ENCODE measurements around the gene MRRF.

MRRF gene, protein sequence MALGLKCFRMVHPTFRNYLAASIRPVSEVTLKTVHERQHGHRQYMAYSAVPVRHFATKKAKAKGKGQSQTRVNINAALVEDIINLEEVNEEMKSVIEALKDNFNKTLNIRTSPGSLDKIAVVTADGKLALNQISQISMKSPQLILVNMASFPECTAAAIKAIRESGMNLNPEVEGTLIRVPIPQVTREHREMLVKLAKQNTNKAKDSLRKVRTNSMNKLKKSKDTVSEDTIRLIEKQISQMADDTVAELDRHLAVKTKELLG

DNA sequence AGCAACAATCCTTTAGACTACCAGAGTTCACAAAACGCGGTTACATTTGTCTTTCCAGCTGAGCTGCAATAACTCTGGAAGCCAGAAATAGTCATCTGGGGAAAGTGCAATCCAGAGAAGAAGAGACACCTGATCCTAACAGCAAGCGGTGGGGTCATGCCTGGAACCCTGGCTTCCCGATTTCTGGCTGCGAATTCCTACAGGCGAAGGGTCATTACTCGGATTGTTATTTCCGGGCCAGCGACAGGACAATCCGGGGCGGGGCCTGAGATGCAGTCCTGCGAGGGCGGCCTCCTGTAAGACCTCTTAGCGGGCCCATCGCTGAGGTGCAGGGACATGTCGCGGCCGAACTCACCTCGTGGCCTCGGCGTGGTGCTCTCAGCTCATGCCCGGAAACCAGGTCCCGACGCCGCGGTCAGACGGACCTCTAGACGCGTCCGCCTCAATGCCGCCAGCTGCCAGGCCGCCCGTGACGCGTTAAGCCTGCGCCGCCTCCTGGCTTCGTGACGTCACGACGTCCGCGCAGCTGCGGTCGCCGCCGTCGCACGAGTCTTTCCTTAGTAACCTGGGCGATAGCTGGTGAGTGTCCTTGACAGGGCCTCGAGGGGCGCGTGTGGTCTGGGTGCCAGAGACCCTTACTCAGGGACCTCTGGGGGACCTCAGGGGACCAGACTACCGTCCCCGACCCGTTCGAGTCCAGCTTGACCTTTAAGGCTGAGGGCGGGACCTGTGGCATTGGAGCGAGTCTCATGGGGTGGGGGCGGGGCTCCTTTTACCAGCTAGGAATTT lies at the start of gene MRRF, which contains the start of gene RBM18:
Gene MRRF (plus strand): TSS at position 523 of the 789 bp plus-strand sequence. CDS start 6,010 bp downstream, outside the sequence.
Gene RBM18 (minus strand): TSS at position 481 of the 789 bp plus-strand sequence. CDS start 3,348 bp downstream, outside the sequence.
- peak; percentile 72 for DNase-seq

DNA sequence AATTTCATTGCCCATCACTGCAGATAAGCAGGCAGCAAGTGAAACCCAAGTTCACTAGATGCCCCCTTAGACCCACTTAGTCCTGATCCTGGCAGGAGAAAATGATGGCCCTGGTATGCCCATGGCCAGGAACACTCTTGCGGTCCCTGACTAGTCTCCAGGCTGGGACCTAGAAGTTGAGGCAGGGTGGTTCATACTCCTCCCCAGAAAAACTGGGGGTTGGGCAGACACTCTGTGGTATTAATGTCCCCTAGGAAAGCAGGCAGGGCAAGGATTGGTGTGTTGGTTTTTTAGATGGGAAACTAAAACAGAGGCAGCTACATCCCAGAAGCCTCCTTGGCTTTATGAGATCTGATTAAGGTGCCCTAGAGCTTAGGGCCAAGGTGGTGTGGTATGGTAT lies 49.0 kb upstream of the MRRF start:
- DNase-seq = no peak

- no peak for DNase-seq
Measured at GRCh38 chr9:122216138-122216797, 48.4 kb upstream of the MRRF start.

DNA sequence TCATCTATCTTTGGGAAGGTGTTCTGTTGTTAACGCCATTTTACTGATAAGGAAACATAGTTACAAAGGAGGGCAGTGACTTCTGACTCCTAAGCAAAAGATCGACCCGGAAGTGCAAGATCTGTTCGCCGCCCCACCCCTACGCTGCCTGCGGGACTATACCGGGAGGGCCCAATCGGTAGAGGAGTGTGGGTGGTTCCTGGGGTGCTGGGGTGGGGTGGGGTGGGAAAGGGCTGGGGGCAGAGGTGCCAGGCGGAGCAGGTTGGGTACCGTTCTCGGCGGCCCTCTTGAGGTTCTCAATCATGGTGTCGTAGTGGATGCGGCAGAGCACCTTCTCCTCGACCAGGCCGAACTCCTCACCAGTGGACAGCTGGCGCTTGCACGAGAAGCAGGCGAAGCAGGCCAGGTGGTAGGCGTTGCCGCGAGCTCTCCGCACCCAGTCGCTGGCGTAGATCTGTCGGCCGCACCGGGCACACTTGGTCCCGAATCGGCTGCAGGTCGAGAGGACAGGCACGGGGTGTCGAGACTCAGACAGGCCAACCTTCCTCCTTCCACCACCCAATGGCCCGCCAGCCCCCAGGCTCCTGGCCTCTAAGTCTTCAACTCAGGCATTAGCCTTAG lies 47.8 kb upstream of the MRRF start:
- no peak for DNase-seq

DNA sequence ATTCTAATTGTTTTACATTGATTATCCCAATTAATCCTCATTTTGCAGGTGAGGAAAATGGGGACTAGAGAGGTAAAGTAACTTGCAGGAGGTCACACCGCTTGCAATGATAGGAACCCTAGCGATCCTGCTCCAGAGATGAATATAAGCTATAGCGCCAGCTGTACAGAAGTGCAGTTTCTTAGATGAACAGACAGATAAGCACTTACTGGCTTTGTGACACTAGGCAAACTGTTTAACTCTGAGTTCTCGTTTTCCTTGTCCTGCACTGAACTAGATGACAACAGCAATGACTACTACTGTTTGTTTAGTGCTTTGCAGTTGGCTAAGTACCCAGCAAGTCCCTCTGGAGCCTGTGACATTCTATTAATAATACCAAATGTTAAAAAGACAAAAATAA lies 47.0 kb upstream of the MRRF start:
- DNase-seq = no peak

GRCh38 chr9:122218071-122218934 lies 46.4 kb upstream of the MRRF start:
- no peak for DNase-seq

GRCh38 chr9:122218935-122219855 lies 45.5 kb upstream of the MRRF start:
- DNase-seq = no peak

DNA sequence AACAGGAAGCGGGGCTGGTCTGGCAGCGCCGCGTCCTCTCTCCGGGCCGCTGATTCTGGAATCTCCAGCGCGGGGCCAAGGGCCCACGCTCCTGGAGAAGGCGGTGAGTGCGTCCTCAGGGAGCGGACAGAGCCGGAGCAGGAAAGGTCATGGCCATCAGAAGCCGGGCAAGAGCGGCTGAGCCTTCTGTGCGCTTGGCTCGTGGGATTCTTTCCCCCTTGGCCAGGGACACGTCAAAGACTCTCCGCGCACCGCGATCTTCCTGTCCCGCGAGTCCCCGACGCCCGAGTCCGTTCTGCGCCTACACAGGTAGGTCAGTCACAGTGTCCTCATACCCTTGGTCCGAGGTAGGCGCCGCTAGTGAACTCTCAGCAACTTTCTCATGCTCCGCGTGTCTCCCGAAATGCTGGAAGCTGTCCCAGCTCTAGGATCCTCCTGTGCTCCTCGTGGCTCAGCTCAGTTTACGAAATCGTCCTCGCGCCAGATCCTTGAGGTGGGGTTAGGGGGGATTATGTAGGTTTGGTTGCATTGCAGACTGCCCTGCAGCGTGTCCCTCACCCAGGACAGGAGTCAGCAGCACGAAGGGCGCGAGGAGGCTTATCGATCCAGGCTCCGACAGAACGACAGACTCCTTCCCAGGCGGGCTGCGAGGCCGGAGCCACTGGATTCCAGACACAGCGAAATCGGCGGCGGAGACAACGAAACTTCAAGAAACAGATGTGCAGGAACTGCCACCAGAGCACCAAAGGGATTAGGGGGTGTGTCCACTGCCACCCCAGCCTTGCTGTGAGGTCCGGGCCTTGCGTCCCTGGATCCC lies 44.6 kb upstream of the MRRF start:
- no peak for DNase-seq

GRCh38 chr9:122220673-122221182 lies 44.0 kb upstream of the MRRF start:
- no peak for DNase-seq

- no peak for DNase-seq
Measured at GRCh38 chr9:122221183-122221811, 43.4 kb upstream of the MRRF start.

GRCh38 chr9:122222791-122223190 lies 41.9 kb upstream of the MRRF start:
- DNase-seq = no peak

DNA sequence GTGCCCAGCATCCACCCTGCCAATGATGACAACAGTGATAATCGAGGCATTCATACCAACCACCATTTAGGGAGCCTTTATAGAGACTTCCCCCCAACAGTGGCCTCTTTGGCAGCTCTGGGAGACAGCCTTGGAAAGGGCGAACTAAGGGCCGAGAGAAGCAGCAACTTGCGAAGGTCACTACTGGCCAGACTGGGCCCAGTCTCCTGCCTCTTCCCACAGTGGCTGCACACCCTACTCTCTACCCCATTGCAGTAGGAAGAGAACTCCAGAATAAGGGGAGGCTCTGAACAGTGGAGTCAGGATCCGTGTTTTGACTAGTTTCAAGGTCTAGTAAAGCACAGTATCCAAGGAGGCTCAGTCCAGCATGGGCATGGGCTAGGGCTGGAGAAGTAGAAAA lies 41.2 kb upstream of the MRRF start:
- DNase-seq = no peak

GRCh38 chr9:122225312-122226141 lies 39.2 kb upstream of the MRRF start:
- no peak for DNase-seq

DNA sequence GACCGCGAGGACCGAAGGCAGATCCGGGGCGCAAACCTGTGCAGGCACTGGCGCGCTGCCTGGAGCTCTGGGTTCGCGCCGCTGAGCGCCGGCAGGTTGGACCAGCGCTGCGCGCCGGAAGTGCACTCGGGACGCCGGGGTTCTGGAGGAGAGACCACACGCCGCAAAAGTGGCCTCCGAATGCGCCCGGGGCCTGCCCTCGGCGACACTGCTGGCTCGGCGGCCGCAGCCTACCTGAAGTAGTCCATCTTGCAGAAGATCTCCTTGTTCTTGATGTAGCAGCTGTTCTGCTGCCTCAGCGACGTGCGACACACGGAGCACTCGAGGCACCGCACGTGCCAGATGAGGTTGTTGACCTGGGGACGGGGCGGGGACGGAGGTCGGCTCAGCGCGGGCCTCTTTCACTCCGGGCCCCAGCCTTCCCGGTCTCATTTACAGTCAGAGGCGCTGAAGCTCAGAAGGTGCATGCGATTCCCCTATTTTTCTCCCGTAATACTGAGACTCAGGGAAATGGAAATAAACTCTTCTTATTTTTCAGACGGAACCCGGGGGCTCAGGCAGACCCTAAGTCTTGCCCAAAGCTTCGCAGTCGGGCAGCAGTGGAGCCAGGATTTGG lies 38.4 kb upstream of the MRRF start:
- no peak for DNase-seq

DNA sequence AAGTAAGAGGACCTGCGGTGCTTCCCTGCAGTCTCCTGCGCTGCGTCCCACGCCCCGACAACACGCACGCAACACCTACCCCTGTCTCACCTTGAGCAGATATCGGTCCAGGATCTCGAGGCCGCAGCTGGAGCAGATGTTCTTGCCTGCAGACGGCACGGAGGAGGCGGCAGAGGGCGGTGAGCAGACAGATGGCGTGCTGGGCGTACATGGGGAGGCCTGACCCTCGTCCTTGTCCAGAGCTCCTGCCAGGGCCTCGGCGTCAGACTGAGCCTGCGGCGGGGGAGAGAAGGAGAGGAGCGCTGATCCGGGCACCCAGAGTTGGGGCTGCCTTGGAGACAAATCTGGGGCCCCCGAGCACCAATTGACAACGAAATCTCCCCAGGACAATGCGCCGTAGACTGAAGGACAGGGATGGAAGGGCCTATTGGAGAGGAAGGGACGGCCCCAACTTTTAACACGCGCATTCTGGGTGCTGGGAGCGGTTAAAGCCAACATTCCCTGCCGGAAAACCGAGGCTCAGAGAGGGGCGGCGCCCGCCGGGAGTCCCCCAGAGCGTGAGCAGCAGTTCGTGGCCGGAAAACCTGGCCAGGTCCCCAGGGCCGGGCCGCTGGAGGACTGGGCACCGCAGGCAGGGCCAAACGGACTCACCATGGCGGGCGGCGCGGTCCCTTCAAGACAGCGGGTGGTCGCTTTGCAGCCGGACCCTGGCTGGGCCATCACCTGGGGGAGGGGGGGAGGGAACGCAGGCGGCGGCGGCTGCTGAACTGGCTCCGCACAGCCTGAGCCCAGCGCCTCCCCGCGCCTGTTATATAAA lies 37.7 kb upstream of the MRRF start:
- DNase-seq = no peak

DNA sequence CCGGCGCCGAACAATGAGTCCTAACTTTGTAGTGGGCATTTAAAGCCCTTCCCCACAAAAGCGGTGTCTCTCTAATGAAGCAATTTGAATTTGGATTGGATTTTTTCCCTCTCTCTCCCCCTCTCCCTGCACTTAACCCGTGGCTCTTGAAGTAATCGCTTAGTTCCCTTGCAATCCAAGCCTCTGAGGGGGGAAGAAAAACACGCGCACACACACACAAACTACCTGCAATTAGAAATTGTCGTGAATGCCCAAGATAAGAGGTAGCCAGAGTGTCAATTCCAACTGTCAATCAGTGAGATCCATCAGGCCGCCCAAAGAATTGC lies 37.1 kb upstream of the MRRF start:
- DNase-seq = peak; percentile 22

DNA sequence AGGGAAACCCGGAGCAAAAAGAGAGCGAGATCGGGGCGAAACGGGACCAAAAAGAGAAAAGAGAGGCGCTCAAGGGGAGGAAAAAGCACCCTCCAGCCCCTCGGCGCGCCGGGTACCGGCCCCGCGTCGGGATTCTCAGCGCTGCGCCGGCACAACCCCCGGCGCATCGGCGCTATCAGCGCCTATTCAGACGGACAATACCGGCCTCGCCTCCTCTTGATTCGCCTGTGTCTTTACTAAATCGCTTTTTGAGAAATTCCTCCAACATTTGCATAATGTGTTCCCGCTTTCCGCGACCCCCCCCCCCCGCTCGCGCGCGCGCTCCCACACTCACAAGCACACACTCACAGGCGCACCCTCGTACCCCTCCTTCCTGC lies 36.5 kb upstream of the MRRF start:
- no peak for DNase-seq
